Ramos (cell line): ENCODE data around the gene COPG1.
"Not testable (repeated sequence)": the region's sequence is repeated elsewhere in the genome, so short reads cannot be mapped to it uniquely, and the experiment has no call there.

Experiments used
- in situ Hi-C: fragments of 300-500 bp; cut with MboI; formaldehyde crosslinking; loops from one replicate; pipeline ENCODE4 v1.14.3; 2022; ENCODE audit warnings: low sequenced_read_pairs; ENCODE audit not compliant: unreplicated experiment

The COPG1 gene

GRCh38 chr3:129238945-129239705 lies 10.3 kb upstream of the COPG1 start:
- in situ Hi-C loops = no loop called here

- in situ Hi-C loops = loop anchor here (10.0 kb wide), 2 partner anchors 185 to 265 kb away; no protein-coding TSS in a partner anchor
Measured at GRCh38 chr3:129239991-129240390, 9.4 kb upstream of the COPG1 start.

DNA sequence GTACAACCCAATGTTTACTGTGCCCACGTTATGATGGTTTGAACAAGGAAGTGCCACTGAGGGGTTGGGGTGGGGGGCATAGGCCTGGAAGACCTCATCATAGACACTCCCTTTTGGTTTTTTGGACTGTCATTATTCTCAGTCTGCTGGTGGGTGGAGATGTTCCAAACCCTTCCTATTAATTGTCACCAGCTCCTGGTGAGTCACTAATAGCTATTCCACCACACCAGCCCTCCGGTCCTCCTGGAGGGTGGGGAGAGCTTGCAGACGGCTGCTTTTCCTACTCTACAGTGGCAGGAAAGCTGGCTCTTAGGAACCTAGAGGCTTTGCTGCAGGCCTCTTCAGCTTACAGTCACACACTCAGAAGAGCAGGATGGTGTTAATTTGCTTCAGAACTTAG lies 9.0 kb upstream of the COPG1 start:
- in situ Hi-C loops = loop anchor here (10.0 kb wide), 2 partner anchors 186 to 266 kb away; no protein-coding TSS in a partner anchor

GRCh38 chr3:129245141-129245540 lies 4.3 kb upstream of the COPG1 start:
- in situ Hi-C loops = loop anchor here (10.0 kb wide), 2 partner anchors 190 to 270 kb away; no protein-coding TSS in a partner anchor

DNA sequence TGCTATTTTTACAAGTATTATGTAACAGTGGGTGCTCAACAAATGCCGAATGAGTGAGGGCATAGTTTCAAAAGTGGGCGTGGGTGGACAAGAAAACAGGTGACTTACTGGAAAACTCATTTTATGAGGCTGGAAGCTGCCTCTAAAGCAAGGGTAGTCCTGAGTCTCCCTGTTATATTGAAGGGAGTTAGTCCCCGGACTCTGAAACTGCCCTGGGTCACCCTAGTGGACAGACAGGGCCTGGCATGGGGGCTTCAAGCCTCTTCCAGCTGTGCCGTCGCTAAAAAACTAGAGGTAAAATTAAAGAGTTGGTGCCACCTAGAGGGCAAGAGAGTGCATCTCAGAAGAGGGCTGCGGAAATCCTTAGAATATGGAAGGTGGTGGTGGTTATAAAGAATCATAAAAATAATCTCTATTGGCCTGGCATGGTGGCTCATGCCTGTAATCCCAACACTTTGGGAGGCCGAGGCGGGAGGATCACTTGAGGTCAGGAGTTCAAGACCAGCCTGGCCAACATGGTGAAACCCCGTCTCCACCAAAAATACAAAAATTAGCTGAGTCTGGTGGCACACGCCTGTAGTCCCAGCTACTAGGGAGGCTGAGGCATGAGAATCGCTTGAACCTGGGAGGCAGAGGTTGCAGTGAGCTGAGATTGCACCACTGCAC lies 3.6 kb upstream of the COPG1 start:
- in situ Hi-C loops = loop anchor here (10.0 kb wide), 2 partner anchors 191 to 271 kb away; no protein-coding TSS in a partner anchor

DNA sequence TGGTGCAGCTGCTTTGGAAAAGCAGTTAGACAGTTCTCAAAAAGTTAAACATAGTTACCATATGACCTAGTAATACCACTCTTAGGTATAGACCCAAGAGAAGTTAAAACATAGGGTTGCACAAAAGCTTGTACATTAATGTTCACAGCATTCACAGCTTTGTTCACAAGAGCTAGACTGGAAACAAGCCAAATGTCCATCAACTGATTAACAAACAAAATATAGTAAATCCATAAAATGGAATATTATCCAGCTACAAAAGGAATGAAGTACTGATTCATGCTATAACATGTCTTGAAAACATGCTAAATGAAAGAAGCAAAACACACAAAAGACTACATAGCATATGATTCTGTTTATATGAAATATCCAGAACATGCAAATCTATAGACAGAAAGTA lies 2.8 kb upstream of the COPG1 start:
- in situ Hi-C loops = loop anchor here (10.0 kb wide), 2 partner anchors 192 to 272 kb away; no protein-coding TSS in a partner anchor

DNA sequence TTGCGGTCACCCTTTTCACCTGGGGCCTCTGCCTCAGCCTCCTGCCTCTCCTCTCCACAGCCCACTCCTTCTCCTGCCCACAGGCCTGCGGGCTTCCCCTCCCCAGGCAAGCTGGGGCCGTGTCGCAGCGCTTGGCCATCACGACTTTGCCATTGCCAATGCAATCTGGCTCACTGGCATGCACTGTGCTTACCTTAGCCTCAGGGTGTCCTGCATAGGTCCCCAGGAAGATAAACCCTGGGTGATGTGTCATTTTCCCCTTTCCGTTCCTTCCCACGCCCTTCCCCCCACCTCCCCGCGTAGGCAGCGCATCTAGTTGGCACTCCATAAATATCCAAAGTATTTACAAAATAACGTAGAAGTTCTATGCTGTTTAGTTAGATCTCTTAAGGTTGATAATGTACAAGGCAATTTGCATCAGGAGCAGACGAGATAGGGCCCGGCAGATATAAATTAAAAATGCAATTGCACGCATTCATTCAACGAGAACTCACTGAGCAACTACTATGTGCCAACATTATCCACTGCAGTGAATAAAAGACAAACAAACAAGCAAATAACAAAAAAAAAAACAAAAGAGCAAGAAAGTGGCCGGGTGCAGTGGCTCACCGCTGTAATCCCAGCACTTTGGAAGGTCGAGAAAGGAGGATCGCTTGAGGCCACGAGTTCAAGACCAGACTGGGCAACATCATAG lies 973 bp upstream of the COPG1 start:
- in situ Hi-C loops = loop anchor here (10.0 kb wide), 2 partner anchors 194 to 274 kb away; no protein-coding TSS in a partner anchor

- in situ Hi-C loops = no loop called here
Measured at GRCh38 chr3:129252748-129253147, 3.3 kb downstream of the COPG1 start.

DNA sequence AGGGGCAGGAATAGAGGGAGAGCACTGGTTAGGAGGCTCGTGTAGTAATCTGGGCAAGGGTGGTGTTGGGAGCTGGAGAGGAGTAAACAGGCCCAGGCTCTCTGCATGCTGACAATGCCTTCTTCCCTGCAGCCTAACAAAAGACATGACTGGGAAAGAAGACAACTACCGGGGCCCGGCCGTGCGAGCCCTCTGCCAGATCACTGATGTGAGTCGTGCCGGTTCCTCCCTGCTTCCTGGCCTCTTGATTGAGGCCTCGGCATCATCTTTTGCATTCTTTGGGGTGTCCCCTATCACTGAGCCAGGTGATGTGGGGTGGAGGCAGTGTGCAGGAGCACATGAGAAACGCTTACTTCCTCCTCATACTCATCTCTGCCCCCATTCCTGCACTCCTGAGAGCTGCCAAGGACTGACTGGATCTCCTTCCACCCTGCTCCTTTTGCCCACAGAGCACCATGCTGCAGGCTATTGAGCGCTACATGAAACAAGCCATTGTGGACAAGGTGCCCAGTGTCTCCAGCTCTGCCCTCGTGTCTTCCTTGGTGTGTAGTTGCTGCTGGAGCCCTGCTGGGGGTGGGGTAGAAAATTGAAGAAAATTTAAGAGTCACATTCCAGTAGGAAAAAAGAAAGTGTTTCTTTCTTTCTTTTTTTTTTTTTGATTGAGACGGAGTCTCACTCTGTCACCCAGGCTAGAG lies 5.3 kb downstream of the COPG1 start:
- in situ Hi-C loops = no loop called here

GRCh38 chr3:129256270-129256669 lies 6.9 kb downstream of the COPG1 start:
- in situ Hi-C loops = no loop called here

- in situ Hi-C loops = no loop called here
Measured at GRCh38 chr3:129257609-129258008, 8.2 kb downstream of the COPG1 start.

- in situ Hi-C loops = no loop called here
Measured at GRCh38 chr3:129259612-129260477, 10.4 kb downstream of the COPG1 start.

GRCh38 chr3:129260606-129261005 lies 11.2 kb downstream of the COPG1 start:
- in situ Hi-C loops = no loop called here

DNA sequence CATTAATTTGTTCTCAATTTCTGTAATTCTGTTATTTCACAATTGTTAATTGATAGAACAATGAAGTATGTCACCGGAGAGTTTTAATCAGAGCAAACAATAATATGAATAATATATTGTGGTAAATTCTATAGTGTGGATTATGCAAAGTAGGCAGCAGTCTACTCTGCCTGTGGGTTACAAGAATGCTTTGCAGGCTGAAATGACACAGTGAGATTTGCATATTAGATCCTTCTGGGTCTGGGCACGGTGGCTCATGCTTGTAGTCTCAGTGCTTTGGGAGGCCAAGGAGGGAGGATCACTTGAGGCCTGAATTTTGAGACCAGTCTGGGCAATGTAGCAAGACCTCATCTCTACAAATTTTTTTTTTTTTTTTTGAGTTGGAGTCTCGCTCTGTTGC lies 12.5 kb downstream of the COPG1 start:
- in situ Hi-C loops = no loop called here

GRCh38 chr3:129263161-129263910 lies 13.9 kb downstream of the COPG1 start:
- in situ Hi-C loops = no loop called here

GRCh38 chr3:129264994-129265393 lies 15.6 kb downstream of the COPG1 start:
- in situ Hi-C loops = not testable (repeated sequence)

DNA sequence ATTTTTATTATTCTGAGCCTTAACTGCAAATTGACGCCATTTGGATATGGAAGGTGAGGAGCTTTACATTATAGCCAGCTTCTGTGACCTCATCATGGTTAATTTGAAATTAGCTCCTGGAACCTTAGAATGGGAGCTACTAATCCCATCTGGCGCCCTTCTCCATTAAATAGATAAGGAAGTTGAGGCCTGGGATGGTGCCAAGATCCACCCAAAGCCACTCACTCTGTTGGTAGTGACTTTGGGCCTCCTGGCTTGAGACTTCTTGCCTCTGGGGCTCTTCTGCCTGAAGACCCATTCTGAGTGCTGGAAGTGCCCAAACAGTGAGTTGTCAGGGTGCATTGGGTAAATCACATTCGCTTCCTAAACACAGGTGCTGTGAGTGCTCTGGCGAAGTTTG lies 17.2 kb downstream of the COPG1 start:
- in situ Hi-C loops = no loop called here

- in situ Hi-C loops = no loop called here
Measured at GRCh38 chr3:129268396-129268795, 19.0 kb downstream of the COPG1 start.

DNA sequence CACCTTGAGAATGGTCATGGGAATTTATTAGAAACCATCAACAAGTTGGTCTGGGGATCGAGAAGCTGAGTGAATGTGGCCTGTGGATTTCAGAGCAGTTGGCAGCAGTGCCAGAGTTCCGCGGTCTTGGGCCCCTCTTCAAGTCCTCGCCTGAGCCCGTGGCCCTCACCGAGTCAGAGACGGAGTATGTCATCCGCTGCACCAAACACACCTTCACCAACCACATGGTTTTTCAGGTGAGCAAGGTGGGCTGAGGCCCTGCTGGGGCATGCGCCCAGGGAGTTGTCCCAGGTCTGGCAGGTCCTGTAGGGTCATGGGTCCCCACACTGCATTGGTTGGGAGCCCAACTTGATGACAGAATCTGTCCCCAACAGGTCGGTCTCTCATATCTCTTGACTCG lies 22.3 kb downstream of the COPG1 start:
- in situ Hi-C loops = no loop called here
